Brain microvascular endothelial cell (primary cell): Measurements from ENCODE around the gene MAP3K5.

ENCODE experiments used
- DNase-seq: peaks from one replicate; pipeline ENCODE4 v3.0.0-alpha.2; 2020
- H3K27ac ChIP-seq: fragments of 250-450 bp; sonication (Bioruptor Pico); 2 replicates; pipeline ENCODE4 v1.5.1; 2020; ENCODE audit warnings: mild to moderate bottlenecking, moderate library complexity
- H3K27me3 ChIP-seq: fragments of 250-450 bp; sonication (Bioruptor Pico); replicated peaks from 2 replicates; pipeline ENCODE4 v1.5.1; 2020; ENCODE audit warnings: mild to moderate bottlenecking
- H3K36me3 ChIP-seq: fragments of 250-450 bp; sonication (Bioruptor Pico); replicated peaks from 2 replicates; pipeline ENCODE4 v1.5.1; 2020; ENCODE audit warnings: mild to moderate bottlenecking
- H3K4me3 ChIP-seq: 2 replicates; pipeline ENCODE4 v1.5.1; 2011; ENCODE audit warnings: low read depth, mild to moderate bottlenecking, control low read depth, low read length, moderate library complexity
- in situ Hi-C: cut with HindIII; loops from 2 replicates; pipeline ENCODE4 v1.10.0; 2017; ENCODE audit warnings: low sequenced_read_pairs, low pct_ligation_motif_present
- TF ChIP-seq, protein P1 (sequence below): IDR thresholded peaks from 2 replicates; pipeline ENCODE4 v1.5.1; 2011; ENCODE audit warnings: low read depth, mild to moderate bottlenecking, moderate library complexity, low read length, control low read depth, inconsistent platforms; ENCODE audit errors: missing control alignments

MAP3K5 gene

DNA sequence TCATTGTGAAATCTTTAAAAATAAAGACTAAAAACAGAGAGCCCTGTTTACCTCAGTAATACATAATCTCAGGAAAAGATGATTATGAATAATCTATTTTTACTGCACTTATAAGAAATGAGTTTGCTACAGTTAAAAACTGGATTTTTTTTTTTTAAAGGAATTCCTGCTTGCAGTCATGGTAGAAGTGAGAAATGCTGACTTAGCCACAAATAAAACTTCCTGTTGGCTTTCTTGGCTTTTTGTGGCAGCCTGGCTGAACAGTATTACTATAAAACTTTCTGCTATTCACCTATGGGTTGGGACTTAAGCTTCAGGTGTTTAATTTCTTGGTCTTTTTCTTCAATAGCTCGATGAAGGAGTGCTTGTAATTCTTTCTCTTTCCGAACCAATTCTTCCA is 230.1 kb downstream of the MAP3K5 start:
- H3K4me3 ChIP-seq: no peak overlapping the region
- no peaks in the 10 kb centered on the region for H3K27me3 ChIP-seq
- peaks cover 3% of the 10 kb centered on the region for H3K36me3 ChIP-seq
- TF ChIP-seq, protein P1, sequence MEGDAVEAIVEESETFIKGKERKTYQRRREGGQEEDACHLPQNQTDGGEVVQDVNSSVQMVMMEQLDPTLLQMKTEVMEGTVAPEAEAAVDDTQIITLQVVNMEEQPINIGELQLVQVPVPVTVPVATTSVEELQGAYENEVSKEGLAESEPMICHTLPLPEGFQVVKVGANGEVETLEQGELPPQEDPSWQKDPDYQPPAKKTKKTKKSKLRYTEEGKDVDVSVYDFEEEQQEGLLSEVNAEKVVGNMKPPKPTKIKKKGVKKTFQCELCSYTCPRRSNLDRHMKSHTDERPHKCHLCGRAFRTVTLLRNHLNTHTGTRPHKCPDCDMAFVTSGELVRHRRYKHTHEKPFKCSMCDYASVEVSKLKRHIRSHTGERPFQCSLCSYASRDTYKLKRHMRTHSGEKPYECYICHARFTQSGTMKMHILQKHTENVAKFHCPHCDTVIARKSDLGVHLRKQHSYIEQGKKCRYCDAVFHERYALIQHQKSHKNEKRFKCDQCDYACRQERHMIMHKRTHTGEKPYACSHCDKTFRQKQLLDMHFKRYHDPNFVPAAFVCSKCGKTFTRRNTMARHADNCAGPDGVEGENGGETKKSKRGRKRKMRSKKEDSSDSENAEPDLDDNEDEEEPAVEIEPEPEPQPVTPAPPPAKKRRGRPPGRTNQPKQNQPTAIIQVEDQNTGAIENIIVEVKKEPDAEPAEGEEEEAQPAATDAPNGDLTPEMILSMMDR: no peak
- in situ Hi-C loops: no loop called here
- DNase-seq: no peak
- no peak overlapping the region for H3K27ac ChIP-seq

DNA sequence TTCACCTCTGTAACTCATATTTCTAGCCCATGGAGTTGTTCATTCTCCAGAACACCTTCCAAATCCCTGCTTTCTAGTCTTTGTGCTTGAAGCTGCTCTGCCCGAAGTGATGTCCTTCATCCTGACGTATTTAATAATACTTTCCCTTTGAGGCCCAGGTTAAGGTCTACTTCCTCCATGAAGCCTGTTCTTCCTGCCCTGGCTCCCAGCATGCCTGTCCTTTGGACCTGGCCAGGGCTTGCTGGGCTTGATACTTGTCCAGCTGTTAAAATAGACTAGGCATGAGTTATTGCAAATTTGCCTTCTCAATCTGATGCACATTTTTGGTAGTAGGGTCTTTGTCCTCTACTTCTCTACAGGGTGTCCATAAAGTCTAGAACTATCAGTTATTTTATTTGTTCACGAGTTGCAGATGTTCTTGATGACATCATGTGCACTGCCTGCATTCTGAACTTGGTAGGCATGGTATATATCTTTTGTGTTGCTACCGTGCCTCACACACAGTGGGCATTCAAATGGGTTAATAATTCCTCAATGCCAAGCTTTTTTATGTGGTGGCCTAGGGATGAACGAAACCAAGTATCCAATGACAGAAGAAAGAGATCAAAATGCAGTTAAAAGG is 239.0 kb downstream of the MAP3K5 start:
- peaks cover 4% of the 10 kb centered on the region for H3K27me3 ChIP-seq
- TF ChIP-seq, protein P1: no peak
- in situ Hi-C loops: no loop called here

DNA sequence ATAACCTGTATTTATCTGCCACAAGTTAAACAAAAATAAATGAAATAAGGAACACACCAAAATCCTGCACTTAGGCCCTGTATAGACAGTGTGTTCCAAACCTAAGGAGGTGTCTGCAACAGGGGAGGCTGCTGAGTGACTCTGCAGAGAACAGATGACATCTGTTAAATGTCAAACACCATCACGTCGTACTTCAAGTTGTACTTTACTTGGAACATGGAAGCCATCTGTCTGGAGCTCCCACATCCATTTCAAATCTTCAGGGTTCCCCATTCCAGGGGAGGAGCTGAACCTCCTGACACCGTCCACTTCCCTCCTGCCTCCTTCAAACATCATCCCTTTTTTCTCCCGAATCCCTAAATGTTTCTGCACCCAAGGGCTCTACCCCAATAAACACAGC is 240.2 kb downstream of the MAP3K5 start:
- no peaks in the 10 kb centered on the region for H3K36me3 ChIP-seq
- H3K27me3 ChIP-seq: peaks cover 4% of the 10 kb centered on the region
- H3K4me3 ChIP-seq: no peak overlapping the region
- DNase-seq: no peak
- in situ Hi-C loops: no loop called here
- H3K27ac ChIP-seq: no peak overlapping the region
- TF ChIP-seq, protein P1: no peak

More for the DNA sequence above, 239.0 kb downstream of the MAP3K5 start:
- H3K27ac ChIP-seq: no peak overlapping the region
- DNase-seq: no peak
- no peak overlapping the region for H3K4me3 ChIP-seq
- H3K36me3 ChIP-seq: no peaks in the 10 kb centered on the region

DNA sequence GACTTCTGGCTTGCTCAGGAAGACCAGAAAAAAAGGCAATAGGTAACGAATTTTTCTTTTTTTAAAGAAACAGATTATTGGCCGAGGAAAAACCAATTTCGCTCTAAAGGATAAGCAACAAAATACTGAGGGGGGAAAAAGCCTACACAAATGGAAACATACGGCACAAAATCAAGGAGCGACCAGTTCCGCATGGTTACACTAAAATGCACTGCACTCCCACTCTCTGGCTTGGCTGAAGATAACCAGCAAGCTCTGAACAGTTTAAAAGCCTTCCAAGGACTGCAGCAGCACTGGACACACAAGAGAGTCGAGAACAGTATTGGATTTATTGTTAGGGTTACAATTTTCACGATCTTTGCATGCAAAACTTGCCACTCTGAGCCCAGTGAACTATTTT is 241.2 kb downstream of the MAP3K5 start:
- no peak overlapping the region for H3K4me3 ChIP-seq
- DNase-seq: no peak
- no peak overlapping the region for H3K27ac ChIP-seq
- H3K27me3 ChIP-seq: peaks cover 4% of the 10 kb centered on the region
- TF ChIP-seq, protein P1: no peak
- in situ Hi-C loops: no loop called here
- no peaks in the 10 kb centered on the region for H3K36me3 ChIP-seq

DNA sequence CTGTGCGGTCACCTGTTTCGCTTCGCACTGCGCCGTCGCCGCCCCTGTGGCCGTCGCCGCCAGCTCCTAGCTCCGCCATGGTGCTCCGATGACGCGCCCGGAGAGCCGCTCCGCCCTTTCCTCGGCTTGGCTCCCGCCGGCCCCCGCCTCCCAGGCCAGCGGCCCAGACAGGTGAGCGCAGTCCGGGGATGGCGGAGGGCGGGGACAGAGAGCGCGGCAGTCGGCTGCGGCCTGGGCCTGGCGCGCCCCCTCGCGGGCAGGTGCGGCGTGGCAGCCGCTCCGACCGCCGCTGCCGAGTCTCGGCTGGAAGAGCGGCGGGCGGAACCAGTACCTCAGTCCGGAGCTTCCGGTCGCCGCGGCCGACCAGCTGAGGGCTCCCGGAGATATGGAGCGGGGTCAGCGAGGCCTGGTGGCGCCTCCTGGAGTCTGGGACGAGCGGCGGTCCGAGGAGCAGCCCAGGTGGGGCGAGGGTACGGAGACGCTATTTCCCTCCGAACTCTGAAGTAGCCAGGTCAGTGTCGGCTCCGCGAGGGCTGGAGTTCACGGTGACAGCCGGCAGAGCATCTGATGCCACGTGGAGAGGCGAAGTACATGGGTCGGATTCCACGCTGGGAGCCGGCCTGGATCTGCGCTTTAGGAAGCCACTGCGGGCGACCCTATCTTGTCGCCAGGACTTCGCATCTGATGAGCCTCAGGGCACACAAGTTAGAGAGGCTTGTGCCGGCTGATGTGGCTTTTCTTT is 241.8 kb downstream of the MAP3K5 start, which contains the start of gene MAP7:
Gene MAP7 (minus strand): TSS at position 93 of the 742 bp plus-strand sequence. CDS start 14 bp downstream, at position 79.
- Histone ChIP-seq H3K4me3 (peak within 1 kb of the TSS; percentile 63), H3K27me3 (peaks cover 4% of the 10 kb centered on the region), H3K27ac (no peak within 1 kb of the TSS), H3K36me3 (no peaks in the 10 kb centered on the region)
- in situ Hi-C loops: no loop called here
- DNase-seq: no peak
- TF ChIP-seq, protein P1: peak; percentile 47

DNA sequence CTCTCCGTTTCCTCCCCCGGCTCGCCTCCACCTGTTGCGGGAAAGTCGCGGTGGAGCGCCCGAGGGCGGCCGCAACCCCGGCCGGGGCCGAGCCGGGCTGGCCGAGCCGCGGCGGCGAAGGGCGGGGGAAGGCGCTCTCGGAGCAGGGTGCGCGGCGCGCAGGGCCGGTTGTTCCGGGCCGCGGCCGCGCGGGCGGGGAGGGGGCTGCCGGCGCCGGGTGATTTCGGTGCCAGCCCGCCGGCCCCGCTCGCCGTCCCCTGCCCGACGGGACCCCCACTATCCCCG is 242.3 kb downstream of the MAP3K5 start:
- Histone ChIP-seq H3K36me3 (no peaks in the 10 kb centered on the region), H3K27me3 (peaks cover 4% of the 10 kb centered on the region), H3K4me3 (peak overlapping the region; percentile 63), H3K27ac (no peak overlapping the region)
- TF ChIP-seq, protein P1: no peak
- in situ Hi-C loops: no loop called here
- DNase-seq: no peak
